GM12878 (cell line): Measurements from ENCODE around the gene UCKL1. TPM values are rescaled to one million over a fixed set of nuclear protein-coding genes. Genes with fewer than 3 reads are reported as not detected.

Experiments
- ATAC-seq: fragments of 200-7000 bp; cut with Tn5 transposase; 3 replicates; pipeline ENCODE4 v1.9.1; 2020; ENCODE audit warnings: mild to moderate bottlenecking, moderate library complexity
- BruUV-seq: library from RNA; stranded (reverse); fragments of 400-500 nt; replicated peaks from 2 replicates; lab custom pipeline; 2021; lab: Mats Ljungman, UMichigan
- CTCF ChIA-PET: fragments of 300-600 bp; sonication (Branson Sonifier 250); formaldehyde crosslinking; extraction: SDS; loops from one replicate; lab custom pipeline; 2021; ENCODE audit warnings: inconsistent platforms; lab: Yijun Ruan, JAX
- POLR2A ChIA-PET: fragments of 350-600 bp; formaldehyde crosslinking; extraction: SDS; loops from one replicate; lab custom pipeline; 2021; ENCODE audit warnings: inconsistent platforms; lab: Charles Lee
- RAD21 ChIA-PET: fragments of 300-600 bp; sonication (Branson Sonifier 250); formaldehyde crosslinking; loops from one replicate; lab custom pipeline; 2023; ENCODE audit warnings: antibody characterized with exemption; ENCODE audit not compliant: unreplicated experiment; lab: Charles Lee
- SMC1A ChIA-PET: fragments of 300-600 bp; sonication (Branson Sonifier 250); formaldehyde crosslinking; loops from one replicate; lab custom pipeline; 2023; ENCODE audit not compliant: unreplicated experiment, uncharacterized antibody; lab: Charles Lee
- DNase-seq: peaks from one replicate; pipeline ENCODE4 v3.0.0-alpha.2; 2011; ENCODE audit warnings: low read depth, low spot score
- FAIRE-seq: peaks from 3 replicates; lab custom pipeline; 2011; peaks lifted over from hg19 to GRCh38; lab: Jason Lieb, UNC
- H2AFZ ChIP-seq: 2 replicates; pipeline ENCODE4 v1.6.0; 2011; ENCODE audit warnings: low read depth, low read length, control low read depth; ENCODE audit not compliant: control insufficient read depth
- H3K27ac ChIP-seq: 2 replicates; pipeline ENCODE4 v1.5.1; 2011; ENCODE audit warnings: control low read depth; ENCODE audit not compliant: control insufficient read depth, insufficient read depth
- H3K27me3 ChIP-seq, 2 experiments: replicated peaks in 1 of 2; 2 replicates each; pipeline versions ENCODE4 v1.6.0 to v1.6.1; 2011; ENCODE audit warnings: low read length in 1 of 2; ENCODE audit not compliant: control insufficient read depth in 2 of 2, insufficient read depth in 2 of 2
- H3K36me3 ChIP-seq, 2 experiments: 2 replicates each; pipeline ENCODE4 v1.5.1; 2011; ENCODE audit warnings: low read length in 1 of 2; ENCODE audit not compliant: control insufficient read depth in 2 of 2, insufficient read depth in 2 of 2
- H3K4me1 ChIP-seq: 2 replicates; pipeline ENCODE4 v1.6.1; 2011; ENCODE audit warnings: mild to moderate bottlenecking, low read length, moderate library complexity, mixed read lengths; ENCODE audit not compliant: control insufficient read depth, insufficient read depth
- H3K4me2 ChIP-seq: 2 replicates; pipeline ENCODE4 v1.6.0; 2011; ENCODE audit warnings: control low read depth; ENCODE audit not compliant: control insufficient read depth, insufficient read depth
- H3K4me3 ChIP-seq: fragments of 200-600 bp; sonication (generic); 2 replicates; pipeline ENCODE4 v1.5.1; 2016
- H3K79me2 ChIP-seq: 2 replicates; pipeline ENCODE4 v1.6.0; 2011; ENCODE audit warnings: low read length; ENCODE audit not compliant: control insufficient read depth, insufficient read depth
- H3K9ac ChIP-seq: 2 replicates; pipeline ENCODE4 v1.8.0; 2011; ENCODE audit warnings: low read length, control low read depth, mixed read lengths; ENCODE audit not compliant: control insufficient read depth, insufficient read depth
- H3K9me3 ChIP-seq: replicated peaks from 3 replicates; pipeline ENCODE4 v1.5.1; 2011; ENCODE audit warnings: mild to moderate bottlenecking, low read length; ENCODE audit not compliant: control insufficient read depth, insufficient read depth
- H4K20me1 ChIP-seq: 2 replicates; pipeline ENCODE4 v1.6.0; 2011; ENCODE audit not compliant: control insufficient read depth, insufficient read depth
- CHD2 ChIP-seq: IDR thresholded peaks from 2 replicates; pipeline ENCODE4 v1.6.1; 2011; ENCODE audit warnings: low read depth, low read length, improper control_type of control experiment, borderline replicate concordance
- EP300 ChIP-seq, 2 experiments: fragments of 150-350 bp in 1 of 2; IDR thresholded peaks; 2 replicates each; pipeline ENCODE4 v1.6.1; 2011 to 2012; ENCODE audit warnings: low read depth in 2 of 2, low read length in 2 of 2, borderline replicate concordance in 1 of 2, improper control_type of control experiment in 1 of 2, inconsistent platforms in 1 of 2; ENCODE audit not compliant: control insufficient read depth in 1 of 2
- PML ChIP-seq: IDR thresholded peaks from 2 replicates; pipeline ENCODE4 v1.6.1; 2012; ENCODE audit warnings: low read length, inconsistent platforms
- SP1 ChIP-seq: IDR thresholded peaks from one replicate; pipeline ENCODE4 v1.6.1; 2011; ENCODE audit warnings: low read depth, low read length
- SUPT20H ChIP-seq: IDR thresholded peaks from 2 replicates; pipeline ENCODE4 v1.6.1; 2011; ENCODE audit warnings: low read depth, mild to moderate bottlenecking, low read length, moderate library complexity, borderline replicate concordance; ENCODE audit not compliant: control insufficient read depth
- ZNF384 ChIP-seq: IDR thresholded peaks from 2 replicates; pipeline ENCODE4 v1.6.1; 2012; ENCODE audit warnings: low read depth, mild to moderate bottlenecking, low read length, improper control_type of control experiment, borderline replicate concordance
- ZSCAN29 ChIP-seq: fragments of 450-650 bp; IDR thresholded peaks from 2 replicates; pipeline ENCODE4 v1.6.1; 2017; ENCODE audit warnings: mild to moderate bottlenecking, moderate library complexity
- WGBS: methylation state at CpG from one replicate; pipeline ENCODE4 v1.1.6; 2016; ENCODE audit warnings: low lambda C conversion rate; ENCODE audit not compliant: insufficient replicate concordance, insufficient coverage; ENCODE audit errors: missing lambda C conversion rate; 5-methylcytosine and 5-hydroxymethylcytosine counted together
- in situ Hi-C: fragments of 300-500 bp; cut with MboI; formaldehyde crosslinking; loops from 9 replicates; pipeline ENCODE4 v1.14.3; 2018; ENCODE audit warnings: mixed read lengths
- intact Hi-C: fragments of 100-400 bp; cut with micrococcal nuclease; formaldehyde crosslinking; loops from one replicate; pipeline ENCODE4 v1.14.2; 2022; ENCODE audit not compliant: unreplicated experiment
- polyA plus RNA-seq, 11 experiments: library from polyadenylated mRNA; depleted of rRNA in 4 of 11; unstranded in 6 of 11; stranded (reverse) in 5 of 11; fragments of >200 nt; fragmentation: Nextera tagmentation in 4 of 11; fragmentation: Illumina TruSeq in 1 of 11; extraction: Ambion mirVana in 4 of 11; extraction: Trizol in 1 of 11; gene quantifications; 1 replicate in 1 of 11; 2 replicates in 10 of 11; pipeline versions ENCODE4 v1.2.1 to v1.2.3, GENCODE V29; 2011 to 2016; ENCODE audit warnings: inconsistent platforms in 2 of 11, missing spikeins in 2 of 11, low read depth in 1 of 11
- total RNA-seq, 4 experiments: library from RNA; depleted of rRNA in 3 of 4; stranded (reverse); fragments of >200 nt in 3 of 4; fragmentation: Illumina TruSeq in 1 of 4; extraction: Trizol in 1 of 4; gene quantifications; 2 replicates each; pipeline versions ENCODE4 v1.2.1 to v1.2.3, GENCODE V29; 2013 to 2021
- TF ChIP-seq, protein P1 (sequence below): fragments of 450-650 bp; IDR thresholded peaks from 2 replicates; pipeline ENCODE4 v1.6.1; 2017; ENCODE audit warnings: mild to moderate bottlenecking
- TF ChIP-seq, protein P2 (sequence below): fragments of 450-650 bp; formaldehyde crosslinking; IDR thresholded peaks from 2 replicates; pipeline ENCODE4 v1.4.0; 2020; ENCODE audit warnings: mild to moderate bottlenecking, moderate library complexity
- TF ChIP-seq, protein P3 (sequence below): fragments of 450-650 bp; IDR thresholded peaks from 2 replicates; pipeline ENCODE4 v1.6.1; 2017; ENCODE audit warnings: mild to moderate bottlenecking, moderate library complexity
- TF ChIP-seq, protein P4 (sequence below): IDR thresholded peaks from 2 replicates; pipeline ENCODE4 v1.6.1; 2011; ENCODE audit warnings: borderline replicate concordance, low read depth, mild to moderate bottlenecking, moderate library complexity, low read length; ENCODE audit not compliant: insufficient read depth, poor library complexity, severe bottlenecking

The UCKL1 gene
- total and polyA plus RNA-seq, 10 of the 15 experiments (the other 5 are each of a cell fraction or from before 2014, with no cell fraction given), result 2.4 to 36.3 (median 24.8) TPM

DNA sequence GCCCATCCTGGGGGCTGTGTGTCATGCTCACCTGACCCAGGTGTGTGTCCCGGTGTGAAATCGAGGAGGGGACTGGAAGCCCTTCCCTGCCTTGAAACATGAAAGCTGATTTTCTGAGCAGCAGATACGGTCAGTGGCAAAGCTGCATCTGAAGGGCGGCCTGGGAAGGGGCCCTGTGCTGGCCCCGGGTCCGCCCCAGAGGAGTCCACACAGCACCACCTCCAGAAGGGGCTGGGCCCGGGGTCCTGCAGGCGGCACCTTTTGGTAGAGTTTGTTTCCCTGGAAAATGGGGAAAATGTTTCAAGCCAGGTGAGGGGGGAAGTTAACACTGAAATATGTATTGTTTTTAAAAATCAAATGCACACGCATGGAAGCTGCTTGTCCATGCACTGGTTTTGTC, 20.8 kb downstream of the UCKL1 start:
- no peaks in the 10 kb centered on the region for H4K20me1 ChIP-seq
- CTCF ChIA-PET, result no interaction called here
- no peak for FAIRE-seq

More for the DNA sequence above, 20.8 kb downstream of the UCKL1 start:
- BruUV-seq, result no TSS peak
- SMC1A ChIA-PET, result no interaction called here
- Histone ChIP-seq H3K27ac (no peak overlapping the region), H3K9ac (no peak overlapping the region), H3K79me2 (no peaks in the 10 kb centered on the region), H3K4me2 (no peak overlapping the region), H3K36me3 (peaks cover 0 to 35% of the 10 kb centered on the region in 2 experiments; a peak in 2 of 4 replicates), H3K9me3 (no peaks in the 10 kb centered on the region), H2AFZ (no peak overlapping the region)
- 99% methylated on average over 9 of the region's 9 CpGs for WGBS
- TF ChIP-seq, protein P1, sequence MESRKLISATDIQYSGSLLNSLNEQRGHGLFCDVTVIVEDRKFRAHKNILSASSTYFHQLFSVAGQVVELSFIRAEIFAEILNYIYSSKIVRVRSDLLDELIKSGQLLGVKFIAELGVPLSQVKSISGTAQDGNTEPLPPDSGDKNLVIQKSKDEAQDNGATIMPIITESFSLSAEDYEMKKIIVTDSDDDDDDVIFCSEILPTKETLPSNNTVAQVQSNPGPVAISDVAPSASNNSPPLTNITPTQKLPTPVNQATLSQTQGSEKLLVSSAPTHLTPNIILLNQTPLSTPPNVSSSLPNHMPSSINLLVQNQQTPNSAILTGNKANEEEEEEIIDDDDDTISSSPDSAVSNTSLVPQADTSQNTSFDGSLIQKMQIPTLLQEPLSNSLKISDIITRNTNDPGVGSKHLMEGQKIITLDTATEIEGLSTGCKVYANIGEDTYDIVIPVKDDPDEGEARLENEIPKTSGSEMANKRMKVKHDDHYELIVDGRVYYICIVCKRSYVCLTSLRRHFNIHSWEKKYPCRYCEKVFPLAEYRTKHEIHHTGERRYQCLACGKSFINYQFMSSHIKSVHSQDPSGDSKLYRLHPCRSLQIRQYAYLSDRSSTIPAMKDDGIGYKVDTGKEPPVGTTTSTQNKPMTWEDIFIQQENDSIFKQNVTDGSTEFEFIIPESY, result no peak
- no peak for TF ChIP-seq SUPT20H
- TF ChIP-seq PML, result no peak
- TF ChIP-seq, protein P2, sequence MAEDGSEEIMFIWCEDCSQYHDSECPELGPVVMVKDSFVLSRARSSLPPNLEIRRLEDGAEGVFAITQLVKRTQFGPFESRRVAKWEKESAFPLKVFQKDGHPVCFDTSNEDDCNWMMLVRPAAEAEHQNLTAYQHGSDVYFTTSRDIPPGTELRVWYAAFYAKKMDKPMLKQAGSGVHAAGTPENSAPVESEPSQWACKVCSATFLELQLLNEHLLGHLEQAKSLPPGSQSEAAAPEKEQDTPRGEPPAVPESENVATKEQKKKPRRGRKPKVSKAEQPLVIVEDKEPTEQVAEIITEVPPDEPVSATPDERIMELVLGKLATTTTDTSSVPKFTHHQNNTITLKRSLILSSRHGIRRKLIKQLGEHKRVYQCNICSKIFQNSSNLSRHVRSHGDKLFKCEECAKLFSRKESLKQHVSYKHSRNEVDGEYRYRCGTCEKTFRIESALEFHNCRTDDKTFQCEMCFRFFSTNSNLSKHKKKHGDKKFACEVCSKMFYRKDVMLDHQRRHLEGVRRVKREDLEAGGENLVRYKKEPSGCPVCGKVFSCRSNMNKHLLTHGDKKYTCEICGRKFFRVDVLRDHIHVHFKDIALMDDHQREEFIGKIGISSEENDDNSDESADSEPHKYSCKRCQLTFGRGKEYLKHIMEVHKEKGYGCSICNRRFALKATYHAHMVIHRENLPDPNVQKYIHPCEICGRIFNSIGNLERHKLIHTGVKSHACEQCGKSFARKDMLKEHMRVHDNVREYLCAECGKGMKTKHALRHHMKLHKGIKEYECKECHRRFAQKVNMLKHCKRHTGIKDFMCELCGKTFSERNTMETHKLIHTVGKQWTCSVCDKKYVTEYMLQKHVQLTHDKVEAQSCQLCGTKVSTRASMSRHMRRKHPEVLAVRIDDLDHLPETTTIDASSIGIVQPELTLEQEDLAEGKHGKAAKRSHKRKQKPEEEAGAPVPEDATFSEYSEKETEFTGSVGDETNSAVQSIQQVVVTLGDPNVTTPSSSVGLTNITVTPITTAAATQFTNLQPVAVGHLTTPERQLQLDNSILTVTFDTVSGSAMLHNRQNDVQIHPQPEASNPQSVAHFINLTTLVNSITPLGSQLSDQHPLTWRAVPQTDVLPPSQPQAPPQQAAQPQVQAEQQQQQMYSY (CRISPR knock-in tag), result no peak
- no peak for TF ChIP-seq ZNF384
- no peak for TF ChIP-seq EP300 (IDR thresholded peaks at IDR 0.05; ENCODE audit: borderline replicate concordance in 1 of 2, control insufficient read depth in 1 of 2, low read depth in 2 of 2, low read length in 2 of 2)
- TF ChIP-seq SP1, result no peak
- TF ChIP-seq ZSCAN29, result no peak
- TF ChIP-seq, protein P3, sequence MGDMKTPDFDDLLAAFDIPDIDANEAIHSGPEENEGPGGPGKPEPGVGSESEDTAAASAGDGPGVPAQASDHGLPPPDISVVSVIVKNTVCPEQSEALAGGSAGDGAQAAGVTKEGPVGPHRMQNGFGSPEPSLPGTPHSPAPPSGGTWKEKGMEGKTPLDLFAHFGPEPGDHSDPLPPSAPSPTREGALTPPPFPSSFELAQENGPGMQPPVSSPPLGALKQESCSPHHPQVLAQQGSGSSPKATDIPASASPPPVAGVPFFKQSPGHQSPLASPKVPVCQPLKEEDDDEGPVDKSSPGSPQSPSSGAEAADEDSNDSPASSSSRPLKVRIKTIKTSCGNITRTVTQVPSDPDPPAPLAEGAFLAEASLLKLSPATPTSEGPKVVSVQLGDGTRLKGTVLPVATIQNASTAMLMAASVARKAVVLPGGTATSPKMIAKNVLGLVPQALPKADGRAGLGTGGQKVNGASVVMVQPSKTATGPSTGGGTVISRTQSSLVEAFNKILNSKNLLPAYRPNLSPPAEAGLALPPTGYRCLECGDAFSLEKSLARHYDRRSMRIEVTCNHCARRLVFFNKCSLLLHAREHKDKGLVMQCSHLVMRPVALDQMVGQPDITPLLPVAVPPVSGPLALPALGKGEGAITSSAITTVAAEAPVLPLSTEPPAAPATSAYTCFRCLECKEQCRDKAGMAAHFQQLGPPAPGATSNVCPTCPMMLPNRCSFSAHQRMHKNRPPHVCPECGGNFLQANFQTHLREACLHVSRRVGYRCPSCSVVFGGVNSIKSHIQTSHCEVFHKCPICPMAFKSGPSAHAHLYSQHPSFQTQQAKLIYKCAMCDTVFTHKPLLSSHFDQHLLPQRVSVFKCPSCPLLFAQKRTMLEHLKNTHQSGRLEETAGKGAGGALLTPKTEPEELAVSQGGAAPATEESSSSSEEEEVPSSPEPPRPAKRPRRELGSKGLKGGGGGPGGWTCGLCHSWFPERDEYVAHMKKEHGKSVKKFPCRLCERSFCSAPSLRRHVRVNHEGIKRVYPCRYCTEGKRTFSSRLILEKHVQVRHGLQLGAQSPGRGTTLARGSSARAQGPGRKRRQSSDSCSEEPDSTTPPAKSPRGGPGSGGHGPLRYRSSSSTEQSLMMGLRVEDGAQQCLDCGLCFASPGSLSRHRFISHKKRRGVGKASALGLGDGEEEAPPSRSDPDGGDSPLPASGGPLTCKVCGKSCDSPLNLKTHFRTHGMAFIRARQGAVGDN, result no peak
- TF ChIP-seq, protein P4, sequence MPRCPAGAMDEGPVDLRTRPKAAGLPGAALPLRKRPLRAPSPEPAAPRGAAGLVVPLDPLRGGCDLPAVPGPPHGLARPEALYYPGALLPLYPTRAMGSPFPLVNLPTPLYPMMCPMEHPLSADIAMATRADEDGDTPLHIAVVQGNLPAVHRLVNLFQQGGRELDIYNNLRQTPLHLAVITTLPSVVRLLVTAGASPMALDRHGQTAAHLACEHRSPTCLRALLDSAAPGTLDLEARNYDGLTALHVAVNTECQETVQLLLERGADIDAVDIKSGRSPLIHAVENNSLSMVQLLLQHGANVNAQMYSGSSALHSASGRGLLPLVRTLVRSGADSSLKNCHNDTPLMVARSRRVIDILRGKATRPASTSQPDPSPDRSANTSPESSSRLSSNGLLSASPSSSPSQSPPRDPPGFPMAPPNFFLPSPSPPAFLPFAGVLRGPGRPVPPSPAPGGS, result no peak
- TF ChIP-seq CHD2, result no peak
- TF ChIP-seq, all 136 proteins: peak for 0
- in situ Hi-C loops (no loop called here), intact Hi-C loops (no loop called here)
- no peaks in the 10 kb centered on the region for H3K27me3 ChIP-seq
- ATAC-seq (no peak), DNase-seq (no peak)
- no peaks in the 10 kb centered on the region for H3K4me1 ChIP-seq
- H3K4me3 ChIP-seq, result no peak overlapping the region
- ChIA-PET RAD21 (no interaction called here), POLR2A (no interaction called here)
